ENCODE measurements around the gene KRT78.

KRT78 gene

GRCh38 chr12:52848661-52849255 is at the start of gene KRT78:
Gene KRT78, minus strand, starts transcription at chr12:52848994. Its CDS starts 64 bp downstream, at chr12:52848930.
- Histone ChIP-seq H3K4me3 (ENCODE audit: low read length) (no peak within 1 kb of the TSS), H3K4me2 (ENCODE audit: low read length) (no peak within 1 kb of the TSS), H3K9me2 (replicated peaks; ENCODE audit: control insufficient read depth, low read length) (no peaks in the 10 kb centered on the region), H3K27me3 (ENCODE audit: control insufficient read depth, low read length) (0 out of 2 replicates have a peak, but pooled peaks cover 2% of the 10 kb centered on the region), H3K79me2 (ENCODE audit: control insufficient read depth, low read length) (no peaks in the 10 kb centered on the region), H3K27ac (ENCODE audit: low read depth, low read length) (no peak within 1 kb of the TSS), H3K9me3 (ENCODE audit: control insufficient read depth, insufficient read depth, low read length) (no peaks in the 10 kb centered on the region), H3K4me1 (ENCODE audit: control insufficient read depth, low read length) (peaks cover 17% of the 10 kb centered on the region), H4K20me1 (ENCODE audit: control insufficient read depth, insufficient read depth, low read depth, low read length) (no peaks in the 10 kb centered on the region), H3K36me3 (ENCODE audit: control insufficient read depth, low read length) (no peaks in the 10 kb centered on the region), H3F3A (ENCODE audit: control insufficient read depth, insufficient read depth) (no peaks in the 10 kb centered on the region)
- no peak for TF ChIP-seq EZH2phosphoT487 (IDR thresholded peaks at IDR 0.05; ENCODE audit: borderline replicate concordance, low read length)
- no peak for TF ChIP-seq CTCF (IDR thresholded peaks at IDR 0.05; ENCODE audit: low read depth, low read length, poor library complexity, severe bottlenecking)

GRCh38 chr12:52896190-52897100 is 47.7 kb upstream of the KRT78 start:
- H3K4me2 ChIP-seq (ENCODE audit: low read length) = no peak overlapping the region
- no peaks in the 10 kb centered on the region; the same call in 1 of the 2 replicates for H3K27me3 ChIP-seq (ENCODE audit: control insufficient read depth, low read length)
- H4K20me1 ChIP-seq (ENCODE audit: control insufficient read depth, insufficient read depth, low read depth, low read length) = no peaks in the 10 kb centered on the region; the same call in 1 of the 2 replicates
- H3K4me1 ChIP-seq (ENCODE audit: control insufficient read depth, low read length) = no peaks in the 10 kb centered on the region
- no peak overlapping the region for H3K4me3 ChIP-seq (ENCODE audit: low read length)
- no peaks in the 10 kb centered on the region for H3K9me2 ChIP-seq (replicated peaks; ENCODE audit: control insufficient read depth, low read length)
- no peaks in the 10 kb centered on the region for H3F3A ChIP-seq (ENCODE audit: control insufficient read depth, insufficient read depth)
- no peaks in the 10 kb centered on the region for H3K9me3 ChIP-seq (ENCODE audit: control insufficient read depth, insufficient read depth, low read length)
- TF ChIP-seq CTCF (IDR thresholded peaks at IDR 0.05; ENCODE audit: low read depth, low read length, poor library complexity, severe bottlenecking) = no peak
- TF ChIP-seq EZH2phosphoT487 (IDR thresholded peaks at IDR 0.05; ENCODE audit: borderline replicate concordance, low read length) = no peak
- H3K27ac ChIP-seq (ENCODE audit: low read depth, low read length) = no peak overlapping the region
- no peaks in the 10 kb centered on the region for H3K36me3 ChIP-seq (ENCODE audit: control insufficient read depth, low read length)
- no peaks in the 10 kb centered on the region for H3K79me2 ChIP-seq (ENCODE audit: control insufficient read depth, low read length)

GRCh38 chr12:52895726-52896189 is 47.0 kb upstream of the KRT78 start:
- no peaks in the 10 kb centered on the region for H3K9me2 ChIP-seq (replicated peaks; ENCODE audit: control insufficient read depth, low read length)
- H3K4me1 ChIP-seq (ENCODE audit: control insufficient read depth, low read length) = no peaks in the 10 kb centered on the region
- no peak overlapping the region for H3K4me3 ChIP-seq (ENCODE audit: low read length)
- H4K20me1 ChIP-seq (ENCODE audit: control insufficient read depth, insufficient read depth, low read depth, low read length) = no peaks in the 10 kb centered on the region; the same call in 1 of the 2 replicates
- H3K79me2 ChIP-seq (ENCODE audit: control insufficient read depth, low read length) = no peaks in the 10 kb centered on the region
- no peaks in the 10 kb centered on the region for H3K9me3 ChIP-seq (ENCODE audit: control insufficient read depth, insufficient read depth, low read length)
- TF ChIP-seq CTCF (IDR thresholded peaks at IDR 0.05; ENCODE audit: low read depth, low read length, poor library complexity, severe bottlenecking) (no peak), EZH2phosphoT487 (IDR thresholded peaks at IDR 0.05; ENCODE audit: borderline replicate concordance, low read length) (no peak)
- no peak overlapping the region for H3K27ac ChIP-seq (ENCODE audit: low read depth, low read length)
- no peak overlapping the region for H3K4me2 ChIP-seq (ENCODE audit: low read length)
- no peaks in the 10 kb centered on the region; the same call in 1 of the 2 replicates for H3K27me3 ChIP-seq (ENCODE audit: control insufficient read depth, low read length)
- no peaks in the 10 kb centered on the region for H3K36me3 ChIP-seq (ENCODE audit: control insufficient read depth, low read length)
- no peaks in the 10 kb centered on the region for H3F3A ChIP-seq (ENCODE audit: control insufficient read depth, insufficient read depth)
